HepG2 (cell line): Measurements from ENCODE around the gene MIA3. TPM values are rescaled to one million over a fixed set of nuclear protein-coding genes. Genes with fewer than 3 reads are reported as not detected.

Experiments
- ATF1 ChIP-seq: IDR thresholded peaks from 2 replicates; pipeline ENCODE4 v1.6.1; 2016; ENCODE audit warnings: mild to moderate bottlenecking, control low read depth
- SP140L ChIP-seq: sonication (generic); formaldehyde crosslinking; IDR thresholded peaks from 2 replicates; pipeline ENCODE4 v1.4.0; 2020; ENCODE audit warnings: missing genetic modification reagents, borderline replicate concordance
- ZBTB3 ChIP-seq: sonication (generic); formaldehyde crosslinking; IDR thresholded peaks from 2 replicates; pipeline ENCODE4 v1.4.0; 2020; ENCODE audit warnings: low read depth, mild to moderate bottlenecking, moderate library complexity, missing genetic modification reagents, borderline replicate concordance
- ZNF549 ChIP-seq: sonication (generic); formaldehyde crosslinking; IDR thresholded peaks from 2 replicates; pipeline ENCODE4 v1.5.0; 2020; ENCODE audit warnings: missing genetic modification reagents
- polyA plus RNA-seq, 8 experiments: library from polyadenylated mRNA; depleted of rRNA in 3 of 8; stranded (reverse) in 7 of 8; unstranded in 1 of 8; fragments of >200 nt; fragmentation: Illumina TruSeq in 4 of 8; extraction: Trizol in 4 of 8; gene quantifications; 2 replicates each; pipeline versions ENCODE4 v1.2.1 to v1.2.3, GENCODE V29; 2011 to 2016; ENCODE audit warnings: low read depth in 4 of 8, missing spikeins in 1 of 8, mixed read lengths in 1 of 8; ENCODE audit not compliant: insufficient read depth in 1 of 8
- total RNA-seq, 5 experiments: library from RNA; depleted of rRNA; stranded (reverse); fragments of >200 nt; fragmentation: Illumina TruSeq; extraction: Trizol; gene quantifications; 2 replicates each; pipeline ENCODE4 v1.2.3, GENCODE V29; 2016; ENCODE audit warnings: low read depth in 1 of 5
- TF ChIP-seq, protein P1 (sequence below): sonication (generic); formaldehyde crosslinking; IDR thresholded peaks from 2 replicates; pipeline ENCODE4 v1.4.0; 2020; ENCODE audit warnings: missing genetic modification reagents
- TF ChIP-seq, protein P2 (sequence below): sonication (generic); formaldehyde crosslinking; IDR thresholded peaks from 2 replicates; pipeline ENCODE4 v1.5.0; 2020; ENCODE audit warnings: mild to moderate bottlenecking, missing genetic modification reagents, moderate library complexity
- TF ChIP-seq, protein P3 (sequence below): sonication (generic); formaldehyde crosslinking; IDR thresholded peaks from 2 replicates; pipeline ENCODE4 v1.4.0; 2020; ENCODE audit warnings: mild to moderate bottlenecking, missing genetic modification reagents
- TF ChIP-seq, protein P4 (sequence below): sonication (generic); formaldehyde crosslinking; IDR thresholded peaks from 2 replicates; pipeline ENCODE4 v1.4.0; 2020; ENCODE audit warnings: missing genetic modification reagents, mild to moderate bottlenecking, borderline replicate concordance

MIA3 gene
- total and polyA plus RNA-seq, 2 of the 13 experiments (the other 11 are each of a cell fraction or from before 2014, with no cell fraction given) = 45.6 to 48.7 TPM

DNA sequence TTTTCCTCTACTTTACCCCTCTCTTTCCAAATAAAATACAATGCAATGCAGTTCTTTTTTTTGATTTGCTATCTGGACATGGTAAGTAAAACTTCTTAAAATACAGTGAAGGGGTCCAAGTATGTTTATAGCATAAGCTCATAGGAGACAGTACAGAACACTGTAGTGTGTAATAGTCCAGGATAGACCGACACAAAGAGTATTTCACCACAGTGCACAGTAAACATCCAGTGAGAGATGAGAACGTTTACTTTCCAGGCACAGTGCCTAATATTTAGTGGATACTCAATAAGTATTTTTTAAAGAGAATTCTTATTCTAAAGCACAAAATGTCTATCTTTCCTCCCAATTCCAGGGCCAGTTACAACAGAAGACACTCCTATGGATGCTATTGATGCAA, 14.9 kb downstream of the MIA3 start (continued):
- TF ChIP-seq, protein P1, sequence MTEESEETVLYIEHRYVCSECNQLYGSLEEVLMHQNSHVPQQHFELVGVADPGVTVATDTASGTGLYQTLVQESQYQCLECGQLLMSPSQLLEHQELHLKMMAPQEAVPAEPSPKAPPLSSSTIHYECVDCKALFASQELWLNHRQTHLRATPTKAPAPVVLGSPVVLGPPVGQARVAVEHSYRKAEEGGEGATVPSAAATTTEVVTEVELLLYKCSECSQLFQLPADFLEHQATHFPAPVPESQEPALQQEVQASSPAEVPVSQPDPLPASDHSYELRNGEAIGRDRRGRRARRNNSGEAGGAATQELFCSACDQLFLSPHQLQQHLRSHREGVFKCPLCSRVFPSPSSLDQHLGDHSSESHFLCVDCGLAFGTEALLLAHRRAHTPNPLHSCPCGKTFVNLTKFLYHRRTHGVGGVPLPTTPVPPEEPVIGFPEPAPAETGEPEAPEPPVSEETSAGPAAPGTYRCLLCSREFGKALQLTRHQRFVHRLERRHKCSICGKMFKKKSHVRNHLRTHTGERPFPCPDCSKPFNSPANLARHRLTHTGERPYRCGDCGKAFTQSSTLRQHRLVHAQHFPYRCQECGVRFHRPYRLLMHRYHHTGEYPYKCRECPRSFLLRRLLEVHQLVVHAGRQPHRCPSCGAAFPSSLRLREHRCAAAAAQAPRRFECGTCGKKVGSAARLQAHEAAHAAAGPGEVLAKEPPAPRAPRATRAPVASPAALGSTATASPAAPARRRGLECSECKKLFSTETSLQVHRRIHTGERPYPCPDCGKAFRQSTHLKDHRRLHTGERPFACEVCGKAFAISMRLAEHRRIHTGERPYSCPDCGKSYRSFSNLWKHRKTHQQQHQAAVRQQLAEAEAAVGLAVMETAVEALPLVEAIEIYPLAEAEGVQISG (CRISPR knock-in tag) = no peak
- TF ChIP-seq ZBTB3 (CRISPR knock-in tag) = no peak
- TF ChIP-seq SP140L (CRISPR knock-in tag) = no peak
- TF ChIP-seq, protein P2, sequence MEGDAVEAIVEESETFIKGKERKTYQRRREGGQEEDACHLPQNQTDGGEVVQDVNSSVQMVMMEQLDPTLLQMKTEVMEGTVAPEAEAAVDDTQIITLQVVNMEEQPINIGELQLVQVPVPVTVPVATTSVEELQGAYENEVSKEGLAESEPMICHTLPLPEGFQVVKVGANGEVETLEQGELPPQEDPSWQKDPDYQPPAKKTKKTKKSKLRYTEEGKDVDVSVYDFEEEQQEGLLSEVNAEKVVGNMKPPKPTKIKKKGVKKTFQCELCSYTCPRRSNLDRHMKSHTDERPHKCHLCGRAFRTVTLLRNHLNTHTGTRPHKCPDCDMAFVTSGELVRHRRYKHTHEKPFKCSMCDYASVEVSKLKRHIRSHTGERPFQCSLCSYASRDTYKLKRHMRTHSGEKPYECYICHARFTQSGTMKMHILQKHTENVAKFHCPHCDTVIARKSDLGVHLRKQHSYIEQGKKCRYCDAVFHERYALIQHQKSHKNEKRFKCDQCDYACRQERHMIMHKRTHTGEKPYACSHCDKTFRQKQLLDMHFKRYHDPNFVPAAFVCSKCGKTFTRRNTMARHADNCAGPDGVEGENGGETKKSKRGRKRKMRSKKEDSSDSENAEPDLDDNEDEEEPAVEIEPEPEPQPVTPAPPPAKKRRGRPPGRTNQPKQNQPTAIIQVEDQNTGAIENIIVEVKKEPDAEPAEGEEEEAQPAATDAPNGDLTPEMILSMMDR = no peak
- TF ChIP-seq ATF1 (CRISPR knock-in tag) = no peak
- TF ChIP-seq, protein P3, sequence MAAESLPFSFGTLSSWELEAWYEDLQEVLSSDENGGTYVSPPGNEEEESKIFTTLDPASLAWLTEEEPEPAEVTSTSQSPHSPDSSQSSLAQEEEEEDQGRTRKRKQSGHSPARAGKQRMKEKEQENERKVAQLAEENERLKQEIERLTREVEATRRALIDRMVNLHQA (CRISPR knock-in tag) = no peak
- TF ChIP-seq, protein P4, sequence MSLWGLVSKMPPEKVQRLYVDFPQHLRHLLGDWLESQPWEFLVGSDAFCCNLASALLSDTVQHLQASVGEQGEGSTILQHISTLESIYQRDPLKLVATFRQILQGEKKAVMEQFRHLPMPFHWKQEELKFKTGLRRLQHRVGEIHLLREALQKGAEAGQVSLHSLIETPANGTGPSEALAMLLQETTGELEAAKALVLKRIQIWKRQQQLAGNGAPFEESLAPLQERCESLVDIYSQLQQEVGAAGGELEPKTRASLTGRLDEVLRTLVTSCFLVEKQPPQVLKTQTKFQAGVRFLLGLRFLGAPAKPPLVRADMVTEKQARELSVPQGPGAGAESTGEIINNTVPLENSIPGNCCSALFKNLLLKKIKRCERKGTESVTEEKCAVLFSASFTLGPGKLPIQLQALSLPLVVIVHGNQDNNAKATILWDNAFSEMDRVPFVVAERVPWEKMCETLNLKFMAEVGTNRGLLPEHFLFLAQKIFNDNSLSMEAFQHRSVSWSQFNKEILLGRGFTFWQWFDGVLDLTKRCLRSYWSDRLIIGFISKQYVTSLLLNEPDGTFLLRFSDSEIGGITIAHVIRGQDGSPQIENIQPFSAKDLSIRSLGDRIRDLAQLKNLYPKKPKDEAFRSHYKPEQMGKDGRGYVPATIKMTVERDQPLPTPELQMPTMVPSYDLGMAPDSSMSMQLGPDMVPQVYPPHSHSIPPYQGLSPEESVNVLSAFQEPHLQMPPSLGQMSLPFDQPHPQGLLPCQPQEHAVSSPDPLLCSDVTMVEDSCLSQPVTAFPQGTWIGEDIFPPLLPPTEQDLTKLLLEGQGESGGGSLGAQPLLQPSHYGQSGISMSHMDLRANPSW = no peak
- no peak for TF ChIP-seq ZNF549 (CRISPR knock-in tag)
